Endothelial cell of umbilical vein (primary cell): ENCODE results near the gene PKD1L1. TPM values are rescaled to one million over a fixed set of nuclear protein-coding genes. Genes with fewer than 3 reads are reported as not detected.

Experiments
- BruUV-seq: library from RNA; stranded (reverse); fragments of 400-500 nt; replicated peaks from 2 replicates; lab custom pipeline; 2021; lab: Mats Ljungman, UMichigan
- CTCF ChIA-PET: fragments of 300-600, 350-600 bp; sonication (Branson Sonifier 250); formaldehyde crosslinking; loops from one replicate; lab custom pipeline; 2021; ENCODE audit warnings: antibody characterized with exemption, inconsistent platforms; lab: Charles Lee
- POLR2A ChIA-PET: fragments of 300-600, 350-600 bp; sonication (Branson Sonifier 250); formaldehyde crosslinking; loops from one replicate; lab custom pipeline; 2021; ENCODE audit warnings: antibody characterized with exemption, inconsistent platforms; lab: Charles Lee
- DNase-seq: peaks from one replicate; pipeline ENCODE4 v3.0.0-alpha.2; 2011; ENCODE audit warnings: low read depth, low spot score
- FAIRE-seq: peaks from 2 replicates; lab custom pipeline; 2011; peaks lifted over from hg19 to GRCh38; lab: Jason Lieb, UNC
- H2AFZ ChIP-seq: 2 replicates; pipeline ENCODE4 v1.6.0; 2012; ENCODE audit warnings: low read depth, low read length, control low read depth, inconsistent platforms
- H3K27ac ChIP-seq: 2 replicates; pipeline ENCODE4 v1.5.1; 2011; ENCODE audit warnings: low read depth, mild to moderate bottlenecking, control low read depth, low read length, moderate library complexity; ENCODE audit not compliant: insufficient read depth
- H3K27me3 ChIP-seq, 2 experiments: 2 replicates each; pipeline versions ENCODE4 v1.6.0 to v1.6.1; 2011; ENCODE audit warnings: low read length in 2 of 2, mixed read lengths in 1 of 2; ENCODE audit not compliant: control insufficient read depth in 2 of 2, insufficient read depth in 2 of 2
- H3K36me3 ChIP-seq, 2 experiments: 2 replicates in 1 of 2; 3 replicates in 1 of 2; pipeline ENCODE4 v1.5.1; 2011; ENCODE audit warnings: low read length in 2 of 2, mild to moderate bottlenecking in 1 of 2, moderate library complexity in 1 of 2; ENCODE audit not compliant: control insufficient read depth in 2 of 2, insufficient read depth in 2 of 2; ENCODE audit errors: extremely low read depth in 1 of 2
- H3K4me1 ChIP-seq: 3 replicates; pipeline ENCODE4 v1.5.1; 2011; ENCODE audit warnings: mild to moderate bottlenecking, low read length; ENCODE audit not compliant: control insufficient read depth, insufficient read depth; ENCODE audit errors: extremely low read depth
- H3K4me2 ChIP-seq: 2 replicates; pipeline ENCODE4 v1.6.1; 2011; ENCODE audit warnings: low read length, control low read depth, mixed read lengths; ENCODE audit not compliant: insufficient read depth
- H3K4me3 ChIP-seq, 3 experiments: fragments of 200-600 bp in 1 of 3; sonication (generic), shearing (Covaris generic) in 1 of 3; replicated peaks in 1 of 3; 2 replicates each; pipeline ENCODE4 v1.5.1; 2011 to 2016; ENCODE audit warnings: control low read depth in 3 of 3, low read length in 3 of 3, mild to moderate bottlenecking in 2 of 3, inconsistent platforms in 1 of 3, low read depth in 1 of 3, moderate library complexity in 1 of 3; ENCODE audit not compliant: insufficient read depth in 1 of 3
- H3K79me2 ChIP-seq: 2 replicates; pipeline ENCODE4 v1.6.0; 2012; ENCODE audit warnings: low read length, inconsistent platforms; ENCODE audit not compliant: control insufficient read depth, insufficient read depth
- H3K9ac ChIP-seq: replicated peaks from 2 replicates; pipeline ENCODE3; 2011; ENCODE audit warnings: low read length, control low read depth; ENCODE audit not compliant: insufficient read depth; ENCODE audit errors: extremely low read depth
- H3K9me1 ChIP-seq: replicated peaks from 3 replicates; pipeline ENCODE4 v1.6.0; 2011; ENCODE audit warnings: mild to moderate bottlenecking, low read length; ENCODE audit not compliant: control insufficient read depth, insufficient read depth; ENCODE audit errors: extremely low read depth
- H3K9me3 ChIP-seq: replicated peaks from 2 replicates; pipeline ENCODE4 v1.5.1; 2012; ENCODE audit warnings: low read length, inconsistent platforms; ENCODE audit not compliant: control insufficient read depth, insufficient read depth
- H4K20me1 ChIP-seq: replicated peaks from 2 replicates; pipeline ENCODE3; 2011; ENCODE audit warnings: mild to moderate bottlenecking, low read length; ENCODE audit not compliant: control insufficient read depth, insufficient read depth; ENCODE audit errors: extremely low read depth
- EZH2 ChIP-seq: IDR thresholded peaks from 2 replicates; pipeline ENCODE4 v1.6.1; 2012; ENCODE audit warnings: borderline replicate concordance, low read depth, mild to moderate bottlenecking, moderate library complexity, low read length, inconsistent platforms; ENCODE audit not compliant: severe bottlenecking
- FOS ChIP-seq: IDR thresholded peaks from 2 replicates; pipeline ENCODE4 v1.6.1; 2011; ENCODE audit warnings: mild to moderate bottlenecking, low read length, moderate library complexity, borderline replicate concordance; ENCODE audit not compliant: insufficient read depth
- GATA2 ChIP-seq: IDR thresholded peaks from 2 replicates; pipeline ENCODE4 v1.7.0; 2011; ENCODE audit warnings: low read depth, mild to moderate bottlenecking, moderate library complexity, mixed read lengths, low read length; ENCODE audit not compliant: insufficient read length, insufficient read depth
- JUN ChIP-seq: IDR thresholded peaks from 2 replicates; pipeline ENCODE4 v1.6.1; 2011; ENCODE audit warnings: borderline replicate concordance, low read depth; ENCODE audit not compliant: insufficient read length, insufficient read depth
- MYC ChIP-seq: IDR thresholded peaks from one replicate; pipeline ENCODE4 v1.6.1; 2011; ENCODE audit warnings: mild to moderate bottlenecking, low read depth, low read length
- POLR2A ChIP-seq: IDR thresholded peaks from 2 replicates; pipeline ENCODE4 v1.6.1; 2012; ENCODE audit warnings: low read depth, mild to moderate bottlenecking, control low read depth, low read length
- POLR2AphosphoS5 ChIP-seq: IDR thresholded peaks from 2 replicates; pipeline ENCODE4 v1.6.1; 2012; ENCODE audit warnings: low read depth, mild to moderate bottlenecking, control low read depth, low read length, moderate library complexity; ENCODE audit not compliant: insufficient read depth
- dilution Hi-C: fragments of 300-500 bp; cut with MboI; formaldehyde crosslinking; loops from one replicate; pipeline ENCODE4 v1.15.0; 2019; ENCODE audit warnings: low sequenced_read_pairs; ENCODE audit not compliant: extremely low pct_ligation_motif_present
- intact Hi-C: fragments of 100-400 bp; cut with micrococcal nuclease; formaldehyde crosslinking; loops from one replicate; pipeline ENCODE4 v1.10.0; 2022
- polyA plus RNA-seq, 4 experiments: library from polyadenylated mRNA; depleted of rRNA in 3 of 4; stranded (reverse) in 3 of 4; unstranded in 1 of 4; fragments of >200 nt; gene quantifications; 2 replicates each; pipeline versions ENCODE4 v1.2.1 to v1.2.3, GENCODE V29; 2011 to 2012; ENCODE audit warnings: missing spikeins in 1 of 4
- total RNA-seq: library from RNA; stranded (reverse); gene quantifications from 2 replicates; pipeline ENCODE4 v1.2.3, GENCODE V29; 2021
- TF ChIP-seq, protein P1 (sequence below): IDR thresholded peaks from 2 replicates; pipeline ENCODE4 v1.6.1; 2011; ENCODE audit not compliant: insufficient read depth, insufficient read length
- TF ChIP-seq, protein P2 (sequence below), 2 donors: IDR thresholded peaks; 1 replicate in 1 of 2; 2 replicates in 1 of 2; pipeline ENCODE4 v1.5.1; 2011; ENCODE audit warnings: low read length in 2 of 2, mild to moderate bottlenecking in 2 of 2, moderate library complexity in 2 of 2, control low read depth in 1 of 2, inconsistent platforms in 1 of 2, low read depth in 1 of 2; ENCODE audit not compliant: insufficient read depth in 1 of 2; ENCODE audit errors: extremely low read depth in 1 of 2

The PKD1L1 gene
- total and polyA plus RNA-seq, 2 donors (not counting 3 experiments of a cell fraction or from before 2014, with no cell fraction given), result 4.1 to 5.9 TPM

DNA sequence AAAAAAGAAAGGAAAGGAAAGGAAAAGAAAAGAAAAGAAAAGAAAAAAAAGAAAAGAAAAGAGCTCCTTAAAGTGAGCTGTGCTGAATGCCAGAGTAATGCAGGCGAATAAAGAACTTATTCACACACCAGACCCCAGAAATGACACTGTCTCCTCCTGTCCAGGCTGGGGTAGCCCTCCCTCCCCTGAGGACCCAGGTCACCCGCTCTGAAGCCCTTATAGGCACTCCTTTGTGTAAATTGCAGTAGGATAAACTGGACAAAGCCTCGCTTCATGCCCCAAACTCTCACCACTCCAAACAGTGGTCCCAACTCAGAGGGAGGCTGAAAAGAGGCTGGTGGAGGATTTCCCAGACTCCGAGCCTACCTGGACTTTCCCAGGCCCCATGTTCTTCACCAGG is 46.3 kb downstream of the PKD1L1 start:
- H3K4me3 ChIP-seq, result no peak overlapping the region
- no peaks in the 10 kb centered on the region for H4K20me1 ChIP-seq
- intact Hi-C loops (no loop called here), dilution Hi-C loops (no loop called here)
- H3K9me3 ChIP-seq, result no peaks in the 10 kb centered on the region
- no peaks in the 10 kb centered on the region for H3K4me1 ChIP-seq
- CTCF ChIA-PET, result interaction anchor here (1.5 kb wide), 1 partner anchor 13 kb away, joined by 4 read pairs; no protein-coding TSS in a partner anchor
- no peak overlapping the region for H3K4me2 ChIP-seq
- H3K27ac ChIP-seq, result no peak overlapping the region
- no peaks in the 10 kb centered on the region for H3K79me2 ChIP-seq
- BruUV-seq, result no TSS peak
- POLR2A ChIA-PET, result no interaction called here
- TF ChIP-seq, protein P1, sequence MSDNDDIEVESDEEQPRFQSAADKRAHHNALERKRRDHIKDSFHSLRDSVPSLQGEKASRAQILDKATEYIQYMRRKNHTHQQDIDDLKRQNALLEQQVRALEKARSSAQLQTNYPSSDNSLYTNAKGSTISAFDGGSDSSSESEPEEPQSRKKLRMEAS, result no peak
- no peak for TF ChIP-seq JUN
- no peak for TF ChIP-seq GATA2
- TF ChIP-seq MYC, result no peak
- TF ChIP-seq, protein P2, sequence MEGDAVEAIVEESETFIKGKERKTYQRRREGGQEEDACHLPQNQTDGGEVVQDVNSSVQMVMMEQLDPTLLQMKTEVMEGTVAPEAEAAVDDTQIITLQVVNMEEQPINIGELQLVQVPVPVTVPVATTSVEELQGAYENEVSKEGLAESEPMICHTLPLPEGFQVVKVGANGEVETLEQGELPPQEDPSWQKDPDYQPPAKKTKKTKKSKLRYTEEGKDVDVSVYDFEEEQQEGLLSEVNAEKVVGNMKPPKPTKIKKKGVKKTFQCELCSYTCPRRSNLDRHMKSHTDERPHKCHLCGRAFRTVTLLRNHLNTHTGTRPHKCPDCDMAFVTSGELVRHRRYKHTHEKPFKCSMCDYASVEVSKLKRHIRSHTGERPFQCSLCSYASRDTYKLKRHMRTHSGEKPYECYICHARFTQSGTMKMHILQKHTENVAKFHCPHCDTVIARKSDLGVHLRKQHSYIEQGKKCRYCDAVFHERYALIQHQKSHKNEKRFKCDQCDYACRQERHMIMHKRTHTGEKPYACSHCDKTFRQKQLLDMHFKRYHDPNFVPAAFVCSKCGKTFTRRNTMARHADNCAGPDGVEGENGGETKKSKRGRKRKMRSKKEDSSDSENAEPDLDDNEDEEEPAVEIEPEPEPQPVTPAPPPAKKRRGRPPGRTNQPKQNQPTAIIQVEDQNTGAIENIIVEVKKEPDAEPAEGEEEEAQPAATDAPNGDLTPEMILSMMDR (IDR thresholded peaks at IDR 0.05; ENCODE audit: extremely low read depth in 1 of 2, insufficient read depth in 1 of 2, low read depth in 1 of 2, low read length in 2 of 2), result no peak
- no peak for TF ChIP-seq FOS
- TF ChIP-seq POLR2A, result no peak
- no peak for TF ChIP-seq EZH2
- no peak for TF ChIP-seq POLR2AphosphoS5
- H3K27me3 ChIP-seq, result no peaks in the 10 kb centered on the region
- DNase-seq (no peak), FAIRE-seq (no peak)
- H3K36me3 ChIP-seq, result no peaks in the 10 kb centered on the region
- no peaks in the 10 kb centered on the region for H3K9me1 ChIP-seq
- H2AFZ ChIP-seq, result no peak overlapping the region
- H3K9ac ChIP-seq, result no peak overlapping the region
